T-helper 1 cell (primary cell): Measurements from ENCODE around the gene TEX52.

ENCODE experiments used
- DNase-seq, 5 donors: peaks; one replicate each; pipeline ENCODE4 v3.0.0-alpha.2; 2012 to 2020

The TEX52 gene

GRCh38 chr12:2829275-2829674 is 27.6 kb downstream of the TEX52 start:
- no peak for DNase-seq

GRCh38 chr12:2826721-2827515 is 29.9 kb downstream of the TEX52 start:
- no peak for DNase-seq

DNA sequence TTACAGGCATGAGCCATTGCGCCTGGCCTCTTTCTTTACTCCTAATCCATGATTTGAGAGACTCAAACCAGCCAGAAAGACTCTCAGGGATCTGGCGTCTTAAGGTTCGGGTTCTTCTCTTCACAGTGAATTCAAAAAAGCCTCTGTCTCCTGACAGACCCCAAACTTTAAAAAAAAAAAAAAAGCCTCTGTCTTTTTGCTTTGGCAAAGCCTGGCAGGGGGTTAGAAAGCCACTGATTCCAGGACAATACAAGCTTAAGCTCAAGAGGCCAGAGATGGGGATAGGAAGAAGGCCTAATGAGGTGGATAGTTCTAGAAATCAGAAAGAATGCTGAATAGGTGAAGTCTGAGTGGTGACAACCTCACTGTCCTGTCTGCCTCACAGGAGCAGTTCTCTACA is 30.8 kb downstream of the TEX52 start:
- DNase-seq, result no peak

DNA sequence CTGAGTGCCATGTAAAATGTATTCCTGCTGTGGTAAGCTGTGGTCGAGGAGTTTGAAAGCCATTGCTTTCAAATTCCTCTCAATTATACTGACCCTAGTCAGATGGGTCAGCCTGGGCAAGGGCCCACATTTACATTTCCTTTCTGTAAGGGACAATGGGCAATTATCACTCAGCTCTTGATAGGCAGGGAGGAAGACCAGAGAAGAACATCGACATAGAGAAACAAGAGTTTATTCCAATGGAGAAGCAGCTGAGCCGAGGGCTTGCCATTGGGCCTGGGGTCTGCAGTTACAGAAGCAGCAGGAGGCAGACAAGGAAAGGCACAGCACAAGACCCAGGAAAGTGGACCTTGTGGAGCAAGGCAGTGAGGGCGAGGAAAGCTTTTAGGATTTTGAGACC is 31.7 kb downstream of the TEX52 start:
- DNase-seq, result no peak

GRCh38 chr12:2824541-2824940 is 32.3 kb downstream of the TEX52 start:
- no peak for DNase-seq

- no peak for DNase-seq
These were observed 33.4 kb downstream of the TEX52 start for GRCh38 chr12:2823483-2823882.

DNA sequence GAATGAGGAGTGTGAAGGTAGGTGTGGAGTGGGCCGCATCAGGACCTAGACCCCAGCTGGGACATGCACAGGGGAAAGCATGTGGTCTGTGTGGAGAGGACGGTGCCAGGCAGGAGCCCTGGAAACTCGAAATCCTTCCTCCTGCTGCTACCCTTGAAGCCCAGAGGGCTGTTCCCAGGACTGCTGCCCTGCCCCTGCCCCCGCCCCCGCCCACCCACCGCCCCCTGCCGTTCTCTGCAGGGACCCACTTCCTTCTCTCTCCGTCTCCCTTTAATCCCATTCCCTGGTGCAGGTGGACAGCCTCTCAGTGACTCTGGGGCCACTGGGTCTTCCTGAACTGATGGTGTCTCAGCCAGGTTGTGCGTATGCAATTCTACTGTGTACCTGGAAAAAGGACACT is 36.4 kb downstream of the TEX52 start:
- DNase-seq, result no peak

- DNase-seq, result no peak
These were observed 37.0 kb downstream of the TEX52 start for GRCh38 chr12:2819810-2820209.

GRCh38 chr12:2813214-2814185 is 43.3 kb downstream of the TEX52 start:
- peak in 3 of 5 donors; percentile 23 to 63 (median 44) for DNase-seq

DNA sequence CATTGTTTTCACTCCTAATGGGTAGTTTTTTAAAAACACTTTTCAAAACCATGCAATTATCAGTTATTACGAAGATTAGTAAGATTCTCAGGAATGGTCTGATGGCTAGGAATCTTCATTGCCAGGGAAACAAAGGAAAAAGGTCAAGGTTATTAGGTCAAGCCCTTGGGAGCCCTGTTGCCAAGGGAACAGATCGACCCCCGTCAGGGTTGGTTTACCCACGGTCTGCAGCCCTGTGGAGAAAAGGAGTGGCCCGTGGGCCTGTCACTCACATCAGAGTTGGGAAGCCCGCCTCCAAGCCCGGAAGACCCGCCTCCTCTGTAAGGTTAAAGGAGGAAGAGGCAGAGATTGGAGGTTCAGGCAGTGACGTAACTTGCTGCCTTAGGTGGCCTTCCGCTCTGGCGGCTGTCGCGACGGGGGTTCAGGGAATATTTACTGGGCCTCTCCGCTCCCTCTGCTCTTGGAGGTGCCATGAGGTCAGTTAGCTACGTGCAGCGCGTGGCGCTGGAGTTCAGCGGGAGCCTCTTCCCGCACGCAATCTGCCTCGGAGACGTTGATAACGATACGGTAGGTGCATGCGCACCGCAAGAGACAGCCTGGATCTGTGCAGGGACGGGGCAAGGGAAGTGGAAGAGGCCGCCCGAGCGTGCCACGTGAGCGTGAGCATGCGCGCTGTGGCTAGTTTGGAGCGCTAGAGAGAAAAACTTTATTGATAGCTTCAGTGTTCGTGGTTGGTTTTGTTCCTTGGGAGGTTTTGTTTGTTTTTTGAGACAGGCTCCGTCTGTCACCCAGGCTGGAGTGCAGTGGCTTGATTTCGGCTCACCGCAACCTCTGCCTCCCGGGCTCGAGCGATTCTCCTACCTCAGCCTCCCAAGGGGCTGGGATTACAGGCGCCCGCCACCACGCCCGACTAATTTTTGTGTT is 44.3 kb downstream of the TEX52 start, which contains the start of gene ITFG2:
Gene ITFG2 (plus strand): TSS at position 379 of the 924 bp plus-strand sequence. CDS start 93 bp downstream, at position 472.
- peak; percentile 86 to 98 (median 93) for DNase-seq

- DNase-seq, result no peak
These were observed 45.0 kb downstream of the TEX52 start for GRCh38 chr12:2811801-2812200.

DNA sequence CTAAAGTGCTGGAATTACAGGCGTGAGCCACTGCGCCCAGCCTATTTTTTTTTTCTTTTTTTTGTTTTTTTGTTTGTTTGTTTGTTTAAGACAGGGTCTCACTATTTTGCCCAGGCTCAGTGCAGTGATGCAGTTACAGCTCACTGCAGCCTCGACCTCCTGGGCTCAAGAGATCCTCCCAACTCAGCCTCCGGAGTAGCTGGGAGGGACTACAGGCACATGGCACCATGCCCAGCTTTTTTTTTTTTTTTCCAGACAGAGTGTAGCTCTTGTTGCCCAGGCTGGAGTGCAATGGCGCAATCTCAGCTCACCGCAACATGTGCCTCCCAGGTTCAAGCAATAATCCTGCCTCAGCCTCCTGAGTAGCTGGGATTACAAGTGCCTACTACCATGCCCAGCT is 50.1 kb downstream of the TEX52 start:
- no peak for DNase-seq

- no peak for DNase-seq
These were observed 51.7 kb downstream of the TEX52 start for GRCh38 chr12:2805143-2805520.

DNA sequence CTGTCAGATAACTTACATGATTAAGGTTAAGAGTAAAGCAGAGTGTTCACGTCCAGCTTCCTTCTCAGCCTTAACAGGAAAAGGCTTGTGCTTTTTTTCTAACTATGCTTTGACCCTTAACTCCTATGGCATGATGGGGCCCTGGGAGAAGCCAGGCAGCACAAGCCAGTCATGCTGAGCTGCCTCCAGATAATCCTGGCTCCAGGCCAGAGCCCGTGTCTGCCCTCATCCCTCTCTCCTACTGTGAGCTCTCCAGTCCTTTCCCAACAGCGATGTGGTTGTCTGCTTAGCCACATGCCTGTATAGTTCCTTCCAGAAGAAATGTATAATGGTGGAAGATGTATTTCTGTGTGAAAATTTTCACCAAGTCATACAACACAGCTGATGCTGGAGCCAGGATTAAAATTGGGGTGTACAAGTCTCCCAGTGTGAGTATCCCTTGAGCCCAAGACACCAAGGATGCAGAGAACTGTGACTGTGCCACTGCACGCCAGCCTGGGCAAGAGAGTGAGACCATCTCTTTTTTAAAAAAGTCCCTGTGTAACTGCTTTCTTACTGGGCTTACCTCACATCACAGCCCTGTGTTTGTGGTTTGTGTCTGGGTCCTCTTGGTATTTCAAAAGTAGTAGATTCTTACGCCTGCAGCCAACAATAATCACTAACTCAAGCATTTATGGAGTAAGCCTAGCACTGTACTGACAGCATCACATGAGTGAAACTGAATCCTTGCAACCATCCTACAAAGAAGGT is 52.3 kb downstream of the TEX52 start:
- DNase-seq, result no peak

DNA sequence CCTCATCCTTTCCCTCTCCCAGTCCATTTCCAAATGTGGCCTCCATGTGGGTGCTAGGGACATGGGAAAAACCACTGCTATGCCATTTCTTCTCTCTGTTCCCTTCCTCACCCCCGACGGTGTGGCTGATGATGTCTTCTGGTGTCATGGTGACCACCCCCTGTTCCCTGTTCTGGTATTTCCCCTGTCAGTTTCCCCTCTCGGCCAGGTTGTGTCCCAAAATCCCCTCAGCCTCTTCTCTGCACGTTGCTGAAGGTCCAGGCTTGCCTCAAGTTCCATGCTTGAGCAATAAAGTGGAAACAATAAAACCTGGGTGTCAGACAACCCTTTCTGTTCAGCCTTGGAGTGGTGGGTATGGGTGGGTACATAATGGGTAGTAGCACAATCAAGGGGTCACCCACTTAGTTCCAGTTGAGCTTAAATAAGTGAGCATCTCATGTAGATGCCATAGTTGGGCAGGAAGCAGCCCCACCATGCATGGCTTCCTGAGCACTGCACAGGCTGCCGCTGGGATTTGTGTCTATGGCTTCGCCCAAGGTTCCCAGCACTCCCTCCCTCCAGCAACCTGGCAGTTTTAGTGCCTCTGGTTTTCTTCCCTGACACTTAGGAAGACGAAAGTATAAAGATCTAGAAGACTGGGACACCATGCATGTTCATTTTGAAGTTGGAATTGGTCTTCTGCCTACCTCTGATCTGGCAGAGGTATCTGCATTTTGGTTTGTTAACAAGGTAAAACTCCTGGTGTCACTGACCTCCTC is 53.0 kb downstream of the TEX52 start:
- DNase-seq, result no peak

DNA sequence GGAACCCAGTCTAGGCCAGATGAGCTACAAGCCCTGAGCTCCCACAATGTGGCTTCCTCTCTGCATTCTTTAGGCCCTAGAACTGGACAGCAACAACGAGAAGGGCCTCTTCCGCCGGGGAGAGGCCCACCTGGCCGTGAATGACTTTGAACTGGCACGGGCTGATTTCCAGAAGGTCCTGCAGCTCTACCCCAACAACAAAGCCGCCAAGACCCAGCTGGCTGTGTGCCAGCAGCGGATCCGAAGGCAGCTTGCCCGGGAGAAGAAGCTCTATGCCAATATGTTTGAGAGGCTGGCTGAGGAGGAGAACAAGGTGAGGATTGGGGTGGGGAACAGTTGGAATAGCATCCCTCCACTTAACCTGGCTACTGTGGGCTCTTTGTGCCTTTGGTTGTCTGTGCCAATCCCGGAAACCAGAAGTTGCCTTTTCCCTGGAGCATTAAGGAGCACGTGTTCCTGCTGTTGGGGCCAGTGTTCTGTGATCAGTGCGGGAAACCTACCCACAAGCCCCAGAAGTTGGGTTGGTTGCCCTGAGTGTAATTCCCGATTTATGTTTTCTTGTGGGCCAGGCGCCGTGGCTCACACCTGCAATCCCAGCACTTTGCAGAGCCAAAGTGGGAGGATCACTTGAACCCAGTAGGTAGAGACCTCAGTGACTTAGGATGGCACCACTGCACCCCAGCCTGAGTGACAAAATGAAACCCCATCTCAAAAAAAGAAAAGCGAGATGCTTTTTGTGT is 55.6 kb downstream of the TEX52 start:
- DNase-seq, result no peak

DNA sequence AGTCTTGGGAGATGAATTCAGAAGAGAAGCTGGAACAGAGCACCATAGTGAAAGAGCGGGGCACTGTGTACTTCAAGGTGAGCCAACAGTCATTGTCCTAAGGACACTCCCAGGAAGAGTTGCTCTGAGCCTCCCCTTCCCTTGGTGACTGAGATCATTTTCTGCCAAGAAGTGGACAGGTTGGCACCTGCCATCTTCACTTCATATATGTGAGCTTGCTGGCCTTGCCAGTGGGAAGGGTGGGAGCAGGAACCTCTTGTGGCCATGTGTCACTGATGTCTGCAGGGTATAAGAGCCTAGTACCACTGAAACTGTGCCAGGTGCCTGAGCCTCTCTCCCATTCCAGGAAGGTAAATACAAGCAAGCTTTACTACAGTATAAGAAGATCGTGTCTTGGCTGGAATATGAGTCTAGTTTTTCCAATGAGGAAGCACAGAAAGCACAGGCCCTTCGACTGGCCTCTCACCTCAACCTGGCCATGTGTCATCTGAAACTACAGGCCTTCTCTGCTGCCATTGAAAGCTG is 56.7 kb downstream of the TEX52 start:
- no peak for DNase-seq
